GM23338 (cell line): ENCODE data around the gene TRABD. TPM values are rescaled to one million over a fixed set of nuclear protein-coding genes. Genes with fewer than 3 reads are reported as not detected.

Source experiments
- ATAC-seq: fragments of 200-7000 bp; cut with Tn5 transposase; 3 replicates; pipeline ENCODE4 v1.9.1; 2020
- DNase-seq: peaks from one replicate; pipeline ENCODE4 v3.0.0-alpha.2; 2015; ENCODE audit warnings: low spot score
- H2AFZ ChIP-seq: fragments of 200-600 bp; sonication (generic); 2 replicates; pipeline ENCODE4 v1.8.0; 2016; ENCODE audit warnings: antibody characterized with exemption, mild to moderate bottlenecking, moderate library complexity
- H3F3A ChIP-seq: fragments of 200-600 bp; sonication (generic); replicated peaks from 2 replicates; pipeline ENCODE4 v1.8.0; 2017; ENCODE audit warnings: antibody characterized with exemption, mixed run types, low read depth
- H3K27ac ChIP-seq: fragments of 200-600 bp; sonication (generic); 2 replicates; pipeline ENCODE4 v1.6.1; 2016; ENCODE audit warnings: low read depth
- H3K27me3 ChIP-seq: fragments of 200-600 bp; sonication (generic); 2 replicates; pipeline ENCODE4 v1.8.0; 2016; ENCODE audit warnings: mild to moderate bottlenecking, mixed run types, moderate library complexity; ENCODE audit not compliant: insufficient read depth
- H3K36me3 ChIP-seq: fragments of 200-600 bp; sonication (generic); 2 replicates; pipeline ENCODE4 v1.8.0; 2016; ENCODE audit warnings: mild to moderate bottlenecking; ENCODE audit not compliant: insufficient read depth
- H3K4me1 ChIP-seq: fragments of 200-600 bp; sonication (generic); 2 replicates; pipeline ENCODE4 v1.8.0; 2016; ENCODE audit warnings: mild to moderate bottlenecking, moderate library complexity; ENCODE audit not compliant: insufficient read depth
- H3K4me2 ChIP-seq: fragments of 200-600 bp; sonication (generic); 2 replicates; pipeline ENCODE4 v1.7.1; 2017; ENCODE audit warnings: mixed run types
- H3K4me3 ChIP-seq: fragments of 200-600 bp; sonication (generic); 2 replicates; pipeline ENCODE4 v1.6.1; 2016; ENCODE audit warnings: mixed run types
- H3K79me2 ChIP-seq: fragments of 200-600 bp; sonication (generic); replicated peaks from 2 replicates; pipeline ENCODE4 v1.8.0; 2017; ENCODE audit warnings: mild to moderate bottlenecking; ENCODE audit not compliant: insufficient read depth
- H3K9me2 ChIP-seq: fragments of 200-600 bp; sonication (generic); 2 replicates; pipeline ENCODE4 v1.8.0; 2017; ENCODE audit not compliant: insufficient read depth
- H4K20me1 ChIP-seq: fragments of 200-600 bp; sonication (generic); replicated peaks from 2 replicates; pipeline ENCODE4 v1.8.0; 2017; ENCODE audit warnings: mild to moderate bottlenecking; ENCODE audit not compliant: insufficient read depth
- H3K27ac Mint-ChIP-seq: 2 replicates; pipeline ENCODE4 v1.8.0; 2020; ENCODE audit warnings: inconsistent platforms, mild to moderate bottlenecking, moderate library complexity, mixed read lengths
- H3K27me3 Mint-ChIP-seq: 3 replicates; pipeline ENCODE4 v1.8.0; 2022; ENCODE audit warnings: low read depth, mild to moderate bottlenecking, moderate library complexity, mixed read lengths, inconsistent platforms; ENCODE audit not compliant: insufficient read depth, poor library complexity
- H3K36me3 Mint-ChIP-seq: 3 replicates; pipeline ENCODE4 v1.8.0; 2021; ENCODE audit warnings: low read depth, mild to moderate bottlenecking, inconsistent platforms, moderate library complexity, mixed read lengths
- H3K4me1 Mint-ChIP-seq: 3 replicates; pipeline ENCODE4 v1.8.0; 2020; ENCODE audit warnings: mild to moderate bottlenecking, inconsistent platforms, mixed read lengths
- H3K4me3 Mint-ChIP-seq: 3 replicates; pipeline ENCODE4 v1.8.0; 2021; ENCODE audit warnings: moderate library complexity, mild to moderate bottlenecking, inconsistent platforms, mixed read lengths
- H3K9me3 Mint-ChIP-seq: 3 replicates; pipeline ENCODE4 v1.8.0; 2020; ENCODE audit warnings: moderate library complexity, mild to moderate bottlenecking, inconsistent platforms, mixed read lengths
- CREB1 ChIP-seq: fragments of 250-450 bp; sonication (Bioruptor Pico); IDR thresholded peaks from 2 replicates; pipeline ENCODE4 v1.5.0; 2020; ENCODE audit warnings: low read depth, mild to moderate bottlenecking, moderate library complexity
- CTCF ChIP-seq, 2 experiments: fragments of 200-600 bp in 1 of 2; sonication (generic) in 1 of 2; conservative IDR thresholded peaks; 2 replicates each; pipeline versions ENCODE4 v1.5.1 to v1.6.1; 2016 to 2017; ENCODE audit warnings: antibody characterized with exemption in 2 of 2, low read depth in 2 of 2, mild to moderate bottlenecking in 2 of 2, moderate library complexity in 1 of 2
- ETS1 ChIP-seq: IDR thresholded peaks from 2 replicates; pipeline ENCODE4 v1.6.1; 2016; ENCODE audit warnings: antibody characterized with exemption
- EZH2phosphoT487 ChIP-seq: fragments of 200-600 bp; sonication (generic); IDR thresholded peaks from one replicate; pipeline ENCODE4 v1.8.1; 2018; ENCODE audit warnings: antibody characterized with exemption; ENCODE audit not compliant: unreplicated experiment
- JUNB ChIP-seq: IDR thresholded peaks from one replicate; pipeline ENCODE4 v1.6.1; 2016; ENCODE audit warnings: antibody characterized with exemption; ENCODE audit not compliant: unreplicated experiment
- POLR2AphosphoS5 ChIP-seq: IDR thresholded peaks from 2 replicates; pipeline ENCODE4 v1.6.1; 2016; ENCODE audit warnings: antibody characterized with exemption, low read depth
- REST ChIP-seq: IDR thresholded peaks from one replicate; pipeline ENCODE4 v1.6.1; 2018; ENCODE audit warnings: antibody characterized with exemption; ENCODE audit not compliant: unreplicated experiment
- STAT1 ChIP-seq: IDR thresholded peaks from one replicate; pipeline ENCODE4 v1.6.1; 2016; ENCODE audit warnings: antibody characterized with exemption; ENCODE audit not compliant: unreplicated experiment
- ZNF114 ChIP-seq: fragments of 250-450 bp; sonication (Bioruptor Pico); IDR thresholded peaks from 2 replicates; pipeline ENCODE4 v1.5.0; 2020; ENCODE audit warnings: mild to moderate bottlenecking, moderate library complexity
- polyA plus RNA-seq: library from polyadenylated mRNA; unstranded; fragments of >200 nt; fragmentation: Nextera tagmentation; extraction: Ambion mirVana; gene quantifications from 2 replicates; pipeline ENCODE4 v1.2.1, GENCODE V29; 2016
- total RNA-seq: library from RNA; depleted of rRNA; stranded (reverse); fragments of >200 nt; shearing (Covaris generic); gene quantifications from 2 replicates; pipeline ENCODE4 v1.2.3, GENCODE V29; 2014

TRABD gene
- total and polyA plus RNA-seq, 2 experiments from 2014 or later = 44.1 to 66.1 TPM

- Histone ChIP-seq H3K79me2 (no peaks in the 10 kb centered on the region), H2AFZ (no peak overlapping the region), H3K27ac (no peak overlapping the region), H4K20me1 (no peaks in the 10 kb centered on the region), H3K9me2 (no peaks in the 10 kb centered on the region), H3K27me3 (peaks cover 24% of the 10 kb centered on the region), H3F3A (no peaks in the 10 kb centered on the region), H3K4me3 (no peak overlapping the region), H3K4me2 (no peak overlapping the region), H3K36me3 (no peaks in the 10 kb centered on the region), H3K4me1 (0 out of 2 replicates have a peak, but pooled peaks cover 7% of the 10 kb centered on the region)
- peaks cover 3% of the 10 kb centered on the region; the same call in 2 of the 3 replicates for H3K4me1 Mint-ChIP-seq
- ATAC-seq (no peak), DNase-seq (no peak)
- H3K9me3 Mint-ChIP-seq = no peaks in the 10 kb centered on the region
- H3K4me3 Mint-ChIP-seq = peak overlapping the region; percentile 12; the same call in 1 of the 3 replicates
- TF ChIP-seq CREB1 (CRISPR knock-in tag) (no peak), REST (no peak), JUNB (no peak), STAT1 (no peak), CTCF (conservative IDR thresholded peaks at IDR 0.05; ENCODE audit: low read depth in 2 of 2) (no peak), ETS1 (no peak), ZNF114 (CRISPR knock-in tag) (no peak)
- no peaks in the 10 kb centered on the region for H3K36me3 Mint-ChIP-seq
- H3K27me3 Mint-ChIP-seq = peaks cover 26% of the 10 kb centered on the region
- no peak overlapping the region for H3K27ac Mint-ChIP-seq
Measured at GRCh38 chr22:50171965-50172421, 13.7 kb upstream of the TRABD start.

- Mint-ChIP-seq H3K4me1 (peaks cover 5% of the 10 kb centered on the region), H3K36me3 (no peaks in the 10 kb centered on the region), H3K4me3 (no peak overlapping the region), H3K27ac (no peak overlapping the region), H3K27me3 (peaks cover 22% of the 10 kb centered on the region), H3K9me3 (no peaks in the 10 kb centered on the region)
- H3K27ac ChIP-seq = no peak overlapping the region
- H3K36me3 ChIP-seq = no peaks in the 10 kb centered on the region
- H3F3A ChIP-seq = no peaks in the 10 kb centered on the region
- H2AFZ ChIP-seq = no peak overlapping the region
- no peak overlapping the region for H3K4me2 ChIP-seq
- DNase-seq (no peak), ATAC-seq (no peak)
- H4K20me1 ChIP-seq = no peaks in the 10 kb centered on the region
- H3K79me2 ChIP-seq = no peaks in the 10 kb centered on the region
- H3K27me3 ChIP-seq = peaks cover 18% of the 10 kb centered on the region
- TF ChIP-seq EZH2phosphoT487 (no peak), POLR2AphosphoS5 (no peak), ETS1 (no peak), CREB1 (CRISPR knock-in tag) (no peak)
- no peaks in the 10 kb centered on the region for H3K9me2 ChIP-seq
- no peak overlapping the region for H3K4me3 ChIP-seq
- 0 out of 2 replicates have a peak, but pooled peaks cover 7% of the 10 kb centered on the region for H3K4me1 ChIP-seq
Measured at GRCh38 chr22:50173311-50173982, 12.3 kb upstream of the TRABD start.
